H9 (cell line): ENCODE measurements around the gene TMEM41B. TPM values are rescaled to one million over a fixed set of nuclear protein-coding genes. Genes with fewer than 3 reads are reported as not detected.
"Not testable (repeated sequence)": the region's sequence is repeated elsewhere in the genome, so short reads cannot be mapped to it uniquely, and the experiment has no call there.

Experiments used
- DNase-seq: peaks from one replicate; pipeline ENCODE4 v3.0.0-alpha.2; 2017
- H2AFZ ChIP-seq: one replicate; pipeline ENCODE4 v1.6.1; 2013; ENCODE audit warnings: mild to moderate bottlenecking, low read length, control low read depth, moderate library complexity
- H2AK5ac ChIP-seq: 2 replicates; pipeline ENCODE4 v1.6.1; 2013; ENCODE audit warnings: low read length, control low read depth, mixed read lengths; ENCODE audit not compliant: insufficient read length
- H2BK120ac ChIP-seq: one replicate; pipeline ENCODE4 v1.6.1; 2013; ENCODE audit warnings: low read depth, mild to moderate bottlenecking, low read length, control low read depth, inconsistent platforms; ENCODE audit not compliant: poor library complexity, severe bottlenecking
- H2BK12ac ChIP-seq: 2 replicates; pipeline ENCODE4 v1.6.1; 2013; ENCODE audit warnings: low read length, control low read depth, mixed read lengths, low read depth; ENCODE audit not compliant: insufficient read length
- H2BK15ac ChIP-seq: 2 replicates; pipeline ENCODE4 v1.6.1; 2013; ENCODE audit warnings: low read depth, low read length, control low read depth
- H2BK20ac ChIP-seq: one replicate; pipeline ENCODE4 v1.6.1; 2013; ENCODE audit warnings: low read depth, mild to moderate bottlenecking, low read length, control low read depth, inconsistent platforms; ENCODE audit not compliant: poor library complexity, severe bottlenecking
- H2BK5ac ChIP-seq: 2 replicates; pipeline ENCODE4 v1.6.1; 2013; ENCODE audit warnings: low read length, control low read depth, mixed read lengths; ENCODE audit not compliant: insufficient read length
- H3K14ac ChIP-seq: 2 replicates; pipeline ENCODE4 v1.6.1; 2013; ENCODE audit warnings: low read length, control low read depth; ENCODE audit not compliant: insufficient read depth
- H3K18ac ChIP-seq: 2 replicates; pipeline ENCODE4 v1.6.1; 2013; ENCODE audit warnings: low read depth, mild to moderate bottlenecking, mixed read lengths, low read length, control low read depth; ENCODE audit not compliant: insufficient read length
- H3K23ac ChIP-seq: 2 replicates; pipeline ENCODE4 v1.6.1; 2013; ENCODE audit warnings: low read length, control low read depth, mixed read lengths, low read depth; ENCODE audit not compliant: insufficient read length
- H3K23me2 ChIP-seq: 2 replicates; pipeline ENCODE4 v1.6.1; 2013; ENCODE audit warnings: low read depth, mild to moderate bottlenecking, mixed read lengths, low read length, control low read depth; ENCODE audit not compliant: insufficient read length, poor library complexity, severe bottlenecking
- H3K27ac ChIP-seq: 2 replicates; pipeline ENCODE4 v1.5.1; 2013; ENCODE audit warnings: low read length, control low read depth, mixed read lengths, low read depth; ENCODE audit not compliant: insufficient read length
- H3K27me3 ChIP-seq: 2 replicates; pipeline ENCODE4 v1.6.1; 2013; ENCODE audit warnings: low read length, control low read depth, inconsistent platforms; ENCODE audit not compliant: insufficient read depth
- H3K4ac ChIP-seq: 2 replicates; pipeline ENCODE4 v1.6.1; 2013; ENCODE audit warnings: low read depth, mild to moderate bottlenecking, control low read depth, inconsistent platforms, low read length, moderate library complexity
- H3K4me1 ChIP-seq: 2 replicates; pipeline ENCODE4 v1.6.1; 2013; ENCODE audit warnings: low read length, control low read depth, inconsistent platforms; ENCODE audit not compliant: insufficient read depth
- H3K4me2 ChIP-seq: 2 replicates; pipeline ENCODE4 v1.6.1; 2013; ENCODE audit warnings: low read length, control low read depth, mixed read lengths; ENCODE audit not compliant: insufficient read length, insufficient read depth
- H3K56ac ChIP-seq: 2 replicates; pipeline ENCODE4 v1.6.1; 2013; ENCODE audit warnings: low read depth, mild to moderate bottlenecking, mixed read lengths, low read length, control low read depth; ENCODE audit not compliant: insufficient read length
- H3K79me1 ChIP-seq: 2 replicates; pipeline ENCODE4 v1.6.1; 2013; ENCODE audit warnings: low read depth, mild to moderate bottlenecking, moderate library complexity, low read length, control low read depth, inconsistent platforms; ENCODE audit not compliant: insufficient read depth, poor library complexity, severe bottlenecking
- H3K79me2 ChIP-seq: 2 replicates; pipeline ENCODE4 v1.6.1; 2013; ENCODE audit warnings: low read length, control low read depth, inconsistent platforms; ENCODE audit not compliant: insufficient read depth
- H3K9ac ChIP-seq: 2 replicates; pipeline ENCODE4 v1.6.1; 2013; ENCODE audit warnings: low read length, control low read depth, mixed read lengths; ENCODE audit not compliant: insufficient read length; ENCODE audit errors: extremely low read depth
- H3K9me3 ChIP-seq: one replicate; pipeline ENCODE4 v1.6.1; 2013; ENCODE audit warnings: low read depth, low read length, inconsistent platforms; ENCODE audit not compliant: control insufficient read depth
- H3T11ph ChIP-seq: one replicate; pipeline ENCODE4 v1.6.1; 2013; ENCODE audit warnings: mild to moderate bottlenecking, low read length, control low read depth, inconsistent platforms
- H4K20me1 ChIP-seq: one replicate; pipeline ENCODE4 v1.6.1; 2013; ENCODE audit not compliant: control insufficient read depth, insufficient read length, insufficient read depth
- H4K5ac ChIP-seq: 2 replicates; pipeline ENCODE4 v1.6.1; 2013; ENCODE audit warnings: low read depth, mild to moderate bottlenecking, mixed read lengths, low read length, control low read depth; ENCODE audit not compliant: insufficient read length
- H4K8ac ChIP-seq: replicated peaks from 2 replicates; pipeline ENCODE4 v1.6.1; 2013; ENCODE audit warnings: low read length, control low read depth, mixed read lengths, low read depth; ENCODE audit not compliant: insufficient read length
- H4K91ac ChIP-seq: 2 replicates; pipeline ENCODE4 v1.6.1; 2013; ENCODE audit warnings: low read depth, mild to moderate bottlenecking, moderate library complexity, mixed read lengths, low read length, control low read depth; ENCODE audit not compliant: insufficient read length
- H3K27ac Mint-ChIP-seq, 3 experiments: 2 replicates in 2 of 3; 3 replicates in 1 of 3; pipeline ENCODE4 v1.8.0; 2020 to 2021; ENCODE audit warnings: mixed read lengths in 3 of 3, mild to moderate bottlenecking in 1 of 3, moderate library complexity in 1 of 3
- H3K27me3 Mint-ChIP-seq: 2 replicates; pipeline ENCODE4 v1.8.0; 2021; ENCODE audit warnings: low read depth, mild to moderate bottlenecking, moderate library complexity, mixed read lengths
- H3K36me3 Mint-ChIP-seq, 3 experiments: 2 replicates in 2 of 3; 3 replicates in 1 of 3; pipeline ENCODE4 v1.8.0; 2020 to 2021; ENCODE audit warnings: low read depth in 3 of 3, mixed read lengths in 3 of 3; ENCODE audit not compliant: insufficient read depth in 1 of 3
- H3K4me1 Mint-ChIP-seq, 2 experiments: 2 replicates each; pipeline ENCODE4 v1.8.0; 2020; ENCODE audit warnings: mixed read lengths in 2 of 2
- H3K4me3 Mint-ChIP-seq, 2 experiments: 2 replicates in 1 of 2; 3 replicates in 1 of 2; pipeline ENCODE4 v1.8.0; 2020 to 2021; ENCODE audit warnings: mild to moderate bottlenecking in 2 of 2, mixed read lengths in 2 of 2, moderate library complexity in 1 of 2
- H3K9me3 Mint-ChIP-seq, 2 experiments: 2 replicates in 1 of 2; 3 replicates in 1 of 2; pipeline ENCODE4 v1.8.0; 2020; ENCODE audit warnings: mild to moderate bottlenecking in 2 of 2, mixed read lengths in 2 of 2, moderate library complexity in 1 of 2
- WGBS: extraction: QIAGEN DNeasy Blood & Tissue Kit; methylation state at CpG from one replicate; pipeline ENCODE4 v1.1.7; 2013; ENCODE audit warnings: missing lambda C conversion rate, low lambda C conversion rate, mixed read lengths; ENCODE audit not compliant: insufficient read length; ENCODE audit errors: extremely low coverage; 5-methylcytosine and 5-hydroxymethylcytosine counted together
- total RNA-seq: library from RNA; stranded (reverse); gene quantifications from 2 replicates; pipeline ENCODE4 v1.2.1, GENCODE V29; 2021
- TF ChIP-seq, protein P1 (sequence below): fragments of 200-600 bp; sonication (generic); conservative IDR thresholded peaks from 3 replicates; pipeline ENCODE4 v1.8.0; 2021; ENCODE audit warnings: antibody characterized with exemption, mild to moderate bottlenecking

TMEM41B gene
- total RNA-seq, 1 experiment from 2014 or later: 48.7 TPM

DNA sequence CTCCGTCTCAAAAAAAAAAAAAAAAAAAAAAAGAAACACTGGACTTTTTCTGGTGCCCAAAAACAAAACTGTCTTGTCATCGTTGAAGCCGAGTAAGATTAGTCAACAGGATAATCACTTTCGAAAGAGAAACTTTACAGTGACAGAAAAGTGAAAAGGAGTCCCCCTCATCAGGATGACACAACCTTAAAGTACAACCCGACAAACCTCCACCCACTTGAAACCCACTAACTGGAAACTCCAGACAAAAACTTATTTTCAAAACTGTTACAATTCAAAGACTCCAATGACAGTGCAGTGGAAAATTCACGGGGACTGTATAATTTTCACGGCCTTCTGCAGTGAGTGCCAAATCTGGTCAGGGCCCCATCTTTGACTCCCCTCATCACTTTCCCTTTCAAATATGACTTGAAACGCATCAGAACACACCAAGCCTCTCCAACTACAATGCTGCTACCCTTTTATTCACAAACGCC lies 50.5 kb downstream of the TMEM41B start:
- Histone ChIP-seq H3K4me2 (peak overlapping the region; percentile 88), H2BK12ac (no peak overlapping the region), H3K4ac (no peak overlapping the region), H3K18ac (no peak overlapping the region), H3K27ac (no peak overlapping the region), H2BK120ac (no peak overlapping the region), H3K27me3 (no peaks in the 10 kb centered on the region), H3K14ac (no peak overlapping the region), H3K79me1 (peaks cover 6% of the 10 kb centered on the region), H3K56ac (no peak overlapping the region), H2BK15ac (no peak overlapping the region), H3K9me3 (no peaks in the 10 kb centered on the region), H4K91ac (no peak overlapping the region), H2BK5ac (no peak overlapping the region), H3K23ac (no peak overlapping the region), H3K9ac (peak overlapping the region; percentile 79), H2AFZ (no peak overlapping the region), H3T11ph (no peak overlapping the region), H3K23me2 (peaks cover 14% of the 10 kb centered on the region), H2AK5ac (no peak overlapping the region), H3K4me1 (peaks cover 5% of the 10 kb centered on the region; the same call in 1 of the 2 replicates), H4K5ac (no peak overlapping the region), H2BK20ac (no peak overlapping the region), H4K8ac (no peak overlapping the region), H3K79me2 (peaks cover 26% of the 10 kb centered on the region; the same call in 1 of the 2 replicates), H4K20me1 (no peaks in the 10 kb centered on the region)
- Mint-ChIP-seq H3K9me3 (peaks cover 0 to 4% of the 10 kb centered on the region in 2 experiments; a peak in 2 of 5 replicates), H3K36me3 (peaks cover 0 to 6% (median 0%) of the 10 kb centered on the region in 3 experiments; a peak in 1 of 7 replicates), H3K4me3 (peak overlapping the region; percentile 93 to 99), H3K4me1 (peaks cover 35 to 45% of the 10 kb centered on the region in 2 experiments), H3K27me3 (peaks cover 2% of the 10 kb centered on the region), H3K27ac (peak overlapping the region in 2 of 3 experiments; percentile 93 to 94; a peak in 2 of 7 replicates)
- TF ChIP-seq, protein P1, sequence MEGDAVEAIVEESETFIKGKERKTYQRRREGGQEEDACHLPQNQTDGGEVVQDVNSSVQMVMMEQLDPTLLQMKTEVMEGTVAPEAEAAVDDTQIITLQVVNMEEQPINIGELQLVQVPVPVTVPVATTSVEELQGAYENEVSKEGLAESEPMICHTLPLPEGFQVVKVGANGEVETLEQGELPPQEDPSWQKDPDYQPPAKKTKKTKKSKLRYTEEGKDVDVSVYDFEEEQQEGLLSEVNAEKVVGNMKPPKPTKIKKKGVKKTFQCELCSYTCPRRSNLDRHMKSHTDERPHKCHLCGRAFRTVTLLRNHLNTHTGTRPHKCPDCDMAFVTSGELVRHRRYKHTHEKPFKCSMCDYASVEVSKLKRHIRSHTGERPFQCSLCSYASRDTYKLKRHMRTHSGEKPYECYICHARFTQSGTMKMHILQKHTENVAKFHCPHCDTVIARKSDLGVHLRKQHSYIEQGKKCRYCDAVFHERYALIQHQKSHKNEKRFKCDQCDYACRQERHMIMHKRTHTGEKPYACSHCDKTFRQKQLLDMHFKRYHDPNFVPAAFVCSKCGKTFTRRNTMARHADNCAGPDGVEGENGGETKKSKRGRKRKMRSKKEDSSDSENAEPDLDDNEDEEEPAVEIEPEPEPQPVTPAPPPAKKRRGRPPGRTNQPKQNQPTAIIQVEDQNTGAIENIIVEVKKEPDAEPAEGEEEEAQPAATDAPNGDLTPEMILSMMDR: no peak
- no CpG with 5 or more reads among the region's 9 CpGs for WGBS
- no peak for DNase-seq

DNA sequence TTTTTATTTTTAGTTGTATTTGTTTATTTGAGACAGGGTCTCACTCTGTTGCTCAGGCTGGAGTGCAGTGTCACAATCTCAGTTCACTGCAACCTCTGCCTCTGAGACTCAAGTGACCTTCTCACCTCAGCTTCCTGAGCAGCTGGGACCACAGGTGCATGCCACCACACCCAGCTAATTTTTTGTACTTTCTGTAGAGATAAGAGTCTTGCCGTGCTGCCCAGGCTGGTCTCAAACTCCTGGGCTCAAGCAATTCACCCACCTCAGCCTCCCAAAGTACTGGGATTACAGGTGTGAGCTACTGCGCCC lies 53.6 kb downstream of the TMEM41B start:
- not testable (repeated sequence) for H2AK5ac ChIP-seq, H3K9ac ChIP-seq, H4K5ac ChIP-seq, H3K4me3 Mint-ChIP-seq, H3K18ac ChIP-seq, H3K27me3 Mint-ChIP-seq, H3K23ac ChIP-seq, H3K14ac ChIP-seq, DNase-seq, H3K27ac ChIP-seq, H3K9me3 ChIP-seq, H4K20me1 ChIP-seq, H4K91ac ChIP-seq, H3K9me3 Mint-ChIP-seq, H2AFZ ChIP-seq, H2BK20ac ChIP-seq, H2BK5ac ChIP-seq, H2BK15ac ChIP-seq, H3T11ph ChIP-seq, H2BK120ac ChIP-seq, H3K4me1 ChIP-seq, H3K27me3 ChIP-seq, H2BK12ac ChIP-seq, H3K4me2 ChIP-seq, H4K8ac ChIP-seq, H3K4ac ChIP-seq, H3K79me1 ChIP-seq, H3K56ac ChIP-seq
- Mint-ChIP-seq H3K27ac (peak overlapping the region in 1 of 3 experiments; percentile 56; a peak in 1 of 7 replicates), H3K36me3 (peaks cover 6 to 14% (median 7%) of the 10 kb centered on the region in 3 experiments), H3K4me1 (peaks cover 23 to 29% of the 10 kb centered on the region in 2 experiments)
- no CpG with 5 or more reads among the region's 2 CpGs for WGBS
- Histone ChIP-seq H3K79me2 (peaks cover 31% of the 10 kb centered on the region; the same call in 1 of the 2 replicates), H3K23me2 (peaks cover 12% of the 10 kb centered on the region)
